Glutamatergic neuron (in vitro differentiated cells): ENCODE results near the gene COL25A1. TPM values are rescaled to one million over a fixed set of nuclear protein-coding genes. Genes with fewer than 3 reads are reported as not detected.

Experiments used
- DNase-seq: peaks from one replicate; pipeline ENCODE4 v3.0.0; 2022
- H3K27ac Mint-ChIP-seq: one replicate; pipeline ENCODE4 v1.8.0; 2020; ENCODE audit warnings: mild to moderate bottlenecking, mixed read lengths, inconsistent platforms; ENCODE audit not compliant: unreplicated experiment
- H3K27me3 Mint-ChIP-seq: one replicate; pipeline ENCODE4 v1.8.0; 2020; ENCODE audit warnings: mild to moderate bottlenecking, moderate library complexity, mixed read lengths, inconsistent platforms; ENCODE audit not compliant: unreplicated experiment
- H3K36me3 Mint-ChIP-seq: one replicate; pipeline ENCODE4 v1.8.0; 2020; ENCODE audit warnings: mild to moderate bottlenecking, mixed read lengths, inconsistent platforms; ENCODE audit not compliant: unreplicated experiment
- H3K4me1 Mint-ChIP-seq: one replicate; pipeline ENCODE4 v1.8.0; 2020; ENCODE audit warnings: mild to moderate bottlenecking, low read depth, mixed read lengths, inconsistent platforms; ENCODE audit not compliant: unreplicated experiment
- H3K4me3 Mint-ChIP-seq: one replicate; pipeline ENCODE4 v1.8.0; 2020; ENCODE audit warnings: mild to moderate bottlenecking, mixed read lengths, inconsistent platforms; ENCODE audit not compliant: unreplicated experiment
- H3K9me3 Mint-ChIP-seq: one replicate; pipeline ENCODE4 v1.8.0; 2020; ENCODE audit warnings: mild to moderate bottlenecking, moderate library complexity, mixed read lengths, inconsistent platforms; ENCODE audit not compliant: unreplicated experiment
- CTCF ChIP-seq: fragments of 200-600 bp; sonication (generic); IDR thresholded peaks from one replicate; pipeline ENCODE4 v1.5.0; 2021; ENCODE audit not compliant: partially characterized antibody, unreplicated experiment
- total RNA-seq: library from RNA; stranded (reverse); fragmentation: NEBNext Ultra II Directional; extraction: Animal tissue kit (Norgen Biotek cat#: 25700); gene quantifications from one replicate; pipeline ENCODE4 v1.2.1, GENCODE V29; 2021; ENCODE audit not compliant: unreplicated experiment

Gene COL25A1
- total RNA-seq, 1 donor from 2014 or later, result 1.1 TPM

- no peak for TF ChIP-seq CTCF
- Mint-ChIP-seq H3K4me1 (no peaks in the 10 kb centered on the region), H3K36me3 (no peaks in the 10 kb centered on the region), H3K27me3 (no peaks in the 10 kb centered on the region), H3K27ac (no peak overlapping the region), H3K9me3 (no peaks in the 10 kb centered on the region), H3K4me3 (no peak overlapping the region)
- DNase-seq, result no peak
Observed at GRCh38 chr4:108868606-108869227, 433.7 kb downstream of the COL25A1 start.

- no peak for TF ChIP-seq CTCF
- H3K27me3 Mint-ChIP-seq, result peaks cover 2% of the 10 kb centered on the region
- DNase-seq, result no peak
- no peaks in the 10 kb centered on the region for H3K36me3 Mint-ChIP-seq
- no peaks in the 10 kb centered on the region for H3K9me3 Mint-ChIP-seq
- no peak overlapping the region for H3K4me3 Mint-ChIP-seq
- no peaks in the 10 kb centered on the region for H3K4me1 Mint-ChIP-seq
- H3K27ac Mint-ChIP-seq, result no peak overlapping the region
Observed at GRCh38 chr4:108867476-108867875, 435.0 kb downstream of the COL25A1 start.

- TF ChIP-seq CTCF, result no peak
- H3K27me3 Mint-ChIP-seq, result peaks cover 2% of the 10 kb centered on the region
- no peak overlapping the region for H3K4me3 Mint-ChIP-seq
- no peak overlapping the region for H3K27ac Mint-ChIP-seq
- DNase-seq, result no peak
- no peaks in the 10 kb centered on the region for H3K4me1 Mint-ChIP-seq
- no peaks in the 10 kb centered on the region for H3K36me3 Mint-ChIP-seq
- H3K9me3 Mint-ChIP-seq, result no peaks in the 10 kb centered on the region
Observed at GRCh38 chr4:108861334-108861733, 441.1 kb downstream of the COL25A1 start.

GRCh38 chr4:108854786-108855185, 447.7 kb downstream of the COL25A1 start:
- H3K4me3 Mint-ChIP-seq, result no peak overlapping the region
- H3K27me3 Mint-ChIP-seq, result no peaks in the 10 kb centered on the region
- no peak for TF ChIP-seq CTCF
- no peaks in the 10 kb centered on the region for H3K36me3 Mint-ChIP-seq
- H3K4me1 Mint-ChIP-seq, result no peaks in the 10 kb centered on the region
- H3K9me3 Mint-ChIP-seq, result no peaks in the 10 kb centered on the region
- H3K27ac Mint-ChIP-seq, result no peak overlapping the region
- DNase-seq, result no peak

GRCh38 chr4:108852691-108853090, 449.8 kb downstream of the COL25A1 start:
- no peaks in the 10 kb centered on the region for H3K27me3 Mint-ChIP-seq
- TF ChIP-seq CTCF, result no peak
- H3K4me1 Mint-ChIP-seq, result no peaks in the 10 kb centered on the region
- no peaks in the 10 kb centered on the region for H3K36me3 Mint-ChIP-seq
- DNase-seq, result no peak
- H3K9me3 Mint-ChIP-seq, result no peaks in the 10 kb centered on the region
- H3K27ac Mint-ChIP-seq, result no peak overlapping the region
- no peak overlapping the region for H3K4me3 Mint-ChIP-seq
